HUES48 (cell line): Measurements from ENCODE around the gene CLEC1B.
"Not testable (repeated sequence)": the region's sequence is repeated elsewhere in the genome, so short reads cannot be mapped to it uniquely, and the experiment has no call there.

Source experiments
- H3K27ac ChIP-seq: one replicate; pipeline ENCODE4 v1.7.0; 2013; ENCODE audit warnings: low read depth, low read length, inconsistent platforms
- H3K27me3 ChIP-seq: 2 replicates; pipeline ENCODE4 v1.6.1; 2013; ENCODE audit warnings: mild to moderate bottlenecking, low read length; ENCODE audit not compliant: control insufficient read depth, insufficient read depth
- H3K36me3 ChIP-seq: 2 replicates; pipeline ENCODE4 v1.6.1; 2013; ENCODE audit warnings: low read length; ENCODE audit not compliant: control insufficient read depth, insufficient read depth
- H3K4me1 ChIP-seq: 2 replicates; pipeline ENCODE4 v1.6.1; 2013; ENCODE audit warnings: mild to moderate bottlenecking, low read length; ENCODE audit not compliant: control insufficient read depth, insufficient read depth
- H3K4me3 ChIP-seq: 2 replicates; pipeline ENCODE4 v1.5.1; 2013; ENCODE audit warnings: mild to moderate bottlenecking, low read depth, low read length
- H3K9ac ChIP-seq: 2 replicates; pipeline ENCODE4 v1.6.1; 2013; ENCODE audit warnings: mild to moderate bottlenecking, low read depth, low read length, moderate library complexity
- H3K9me3 ChIP-seq: 2 replicates; pipeline ENCODE4 v1.6.1; 2013; ENCODE audit warnings: low read length; ENCODE audit not compliant: control insufficient read depth, insufficient read depth

CLEC1B gene

DNA sequence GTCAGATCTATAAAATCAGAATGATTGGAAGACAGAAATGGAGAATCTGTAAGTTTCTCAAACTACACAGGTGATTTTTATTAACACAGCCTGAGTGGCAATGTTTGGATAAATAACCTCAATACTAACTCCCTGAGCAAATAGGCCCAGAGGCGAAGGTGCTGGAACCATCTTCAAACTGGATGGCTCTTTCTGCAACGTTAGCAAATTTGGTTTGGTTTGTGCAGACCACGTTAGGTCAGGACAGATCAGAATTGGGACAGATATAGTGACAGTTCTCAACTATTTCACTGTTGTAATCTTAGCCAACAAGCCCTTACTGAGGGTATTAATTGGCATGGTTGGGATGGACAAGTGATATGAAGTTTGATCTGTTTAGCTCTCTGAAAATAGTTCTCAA lies 22.4 kb upstream of the CLEC1B start:
- Histone ChIP-seq H3K27ac (no peak overlapping the region), H3K27me3 (no peaks in the 10 kb centered on the region), H3K9me3 (no peaks in the 10 kb centered on the region), H3K9ac (no peak overlapping the region), H3K4me1 (peaks cover 13% of the 10 kb centered on the region), H3K4me3 (no peak overlapping the region), H3K36me3 (no peaks in the 10 kb centered on the region)

GRCh38 chr12:10018386-10018785 lies 19.5 kb upstream of the CLEC1B start:
- no peak overlapping the region for H3K4me3 ChIP-seq
- H3K36me3 ChIP-seq = no peaks in the 10 kb centered on the region
- H3K27ac ChIP-seq = no peak overlapping the region
- H3K9me3 ChIP-seq = no peaks in the 10 kb centered on the region
- no peak overlapping the region for H3K9ac ChIP-seq
- H3K27me3 ChIP-seq = no peaks in the 10 kb centered on the region
- peaks cover 13% of the 10 kb centered on the region for H3K4me1 ChIP-seq

GRCh38 chr12:10016881-10017280 lies 18.0 kb upstream of the CLEC1B start:
- Histone ChIP-seq H3K27ac (peak overlapping the region; percentile 69), H3K4me1 (peaks cover 17% of the 10 kb centered on the region), H3K9me3 (no peaks in the 10 kb centered on the region), H3K4me3 (no peak overlapping the region), H3K27me3 (no peaks in the 10 kb centered on the region), H3K36me3 (no peaks in the 10 kb centered on the region), H3K9ac (no peak overlapping the region)

DNA sequence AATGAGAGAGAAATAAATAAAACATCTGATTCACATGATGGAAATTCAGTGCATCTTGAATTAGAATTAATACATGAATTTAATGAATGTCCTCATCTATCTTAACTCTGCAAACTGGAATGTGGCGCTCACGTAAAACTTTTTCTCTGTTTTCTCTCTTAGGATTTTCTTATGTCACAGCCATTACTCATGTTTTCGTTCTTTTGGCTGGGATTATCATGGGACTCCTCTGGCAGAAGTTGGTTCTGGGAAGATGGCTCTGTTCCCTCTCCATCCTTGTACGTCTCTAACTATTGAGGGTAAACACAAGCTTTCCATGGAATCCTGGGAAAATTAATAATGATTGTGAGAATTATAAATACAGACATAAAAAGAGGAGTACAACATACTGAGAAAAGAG lies 16.5 kb upstream of the CLEC1B start:
- Histone ChIP-seq H3K36me3 (no peaks in the 10 kb centered on the region), H3K27ac (no peak overlapping the region), H3K4me1 (peaks cover 17% of the 10 kb centered on the region), H3K27me3 (no peaks in the 10 kb centered on the region), H3K9ac (no peak overlapping the region), H3K9me3 (no peaks in the 10 kb centered on the region), H3K4me3 (no peak overlapping the region)

GRCh38 chr12:10012630-10013330 lies 13.9 kb upstream of the CLEC1B start:
- no peak overlapping the region for H3K9ac ChIP-seq
- no peaks in the 10 kb centered on the region for H3K27me3 ChIP-seq

DNA sequence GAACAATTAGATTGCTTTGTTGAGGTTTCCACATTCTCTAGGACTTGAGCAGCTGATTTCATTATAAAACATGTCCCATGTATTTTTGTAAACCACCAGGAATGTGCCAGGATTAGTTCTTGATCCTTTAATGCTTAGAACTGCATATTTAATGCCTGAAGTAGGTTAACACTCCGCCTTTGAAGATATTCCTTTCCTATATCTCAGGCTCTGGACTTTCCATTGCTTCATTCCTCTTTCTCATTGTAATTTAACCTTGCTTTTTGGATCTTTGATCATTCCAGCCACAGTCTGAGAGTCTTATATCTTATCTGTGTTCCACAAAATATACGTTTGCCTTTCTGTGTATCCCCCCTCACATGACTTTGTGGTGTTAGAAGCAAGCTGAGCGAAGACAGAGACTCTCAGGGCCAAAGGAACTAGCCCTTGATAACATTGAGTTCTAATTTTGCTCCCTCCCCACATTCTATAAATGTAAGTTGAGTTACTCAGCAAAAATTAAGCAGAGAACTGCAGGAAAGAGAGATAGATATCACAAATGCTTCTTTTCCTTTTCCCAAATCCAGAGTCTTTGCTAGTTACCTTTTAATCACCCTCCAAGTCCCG lies 2.4 kb upstream of the CLEC1B start:
- no peaks in the 10 kb centered on the region for H3K4me1 ChIP-seq
- no peaks in the 10 kb centered on the region for H3K9me3 ChIP-seq
- H3K4me3 ChIP-seq = no peak overlapping the region
- no peak overlapping the region for H3K27ac ChIP-seq
- no peaks in the 10 kb centered on the region for H3K36me3 ChIP-seq
- no peak overlapping the region for H3K9ac ChIP-seq
- no peaks in the 10 kb centered on the region for H3K27me3 ChIP-seq

More at GRCh38 chr12:10012630-10013330, 13.9 kb upstream of the CLEC1B start:
- H3K4me3 ChIP-seq = no peak overlapping the region
- no peaks in the 10 kb centered on the region for H3K9me3 ChIP-seq
- H3K4me1 ChIP-seq = peaks cover 17% of the 10 kb centered on the region
- H3K27ac ChIP-seq = no peak overlapping the region
- H3K36me3 ChIP-seq = no peaks in the 10 kb centered on the region

DNA sequence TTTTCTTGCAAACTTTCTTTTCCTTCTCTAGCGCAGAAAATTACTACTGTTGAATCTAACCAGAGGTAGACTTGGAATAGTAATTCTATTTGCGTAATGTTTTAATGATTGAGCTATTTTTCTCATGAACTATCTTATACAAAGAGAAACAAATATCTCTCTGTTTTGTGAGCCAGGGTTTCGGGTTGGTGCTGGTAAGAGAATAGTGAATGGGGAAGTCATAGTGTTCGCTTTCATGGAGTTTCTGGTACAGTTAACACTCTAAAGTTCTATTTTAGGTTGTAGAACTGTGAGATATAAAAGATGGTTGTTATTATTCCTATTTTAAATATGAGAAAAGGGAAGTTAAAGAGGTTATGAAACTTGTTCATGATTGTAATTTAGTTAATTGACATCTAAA lies 6.6 kb downstream of the CLEC1B start:
- Histone ChIP-seq H3K9me3 (no peaks in the 10 kb centered on the region), H3K27ac (no peak overlapping the region), H3K36me3 (no peaks in the 10 kb centered on the region), H3K9ac (no peak overlapping the region), H3K4me3 (no peak overlapping the region), H3K4me1 (no peaks in the 10 kb centered on the region), H3K27me3 (no peaks in the 10 kb centered on the region)

DNA sequence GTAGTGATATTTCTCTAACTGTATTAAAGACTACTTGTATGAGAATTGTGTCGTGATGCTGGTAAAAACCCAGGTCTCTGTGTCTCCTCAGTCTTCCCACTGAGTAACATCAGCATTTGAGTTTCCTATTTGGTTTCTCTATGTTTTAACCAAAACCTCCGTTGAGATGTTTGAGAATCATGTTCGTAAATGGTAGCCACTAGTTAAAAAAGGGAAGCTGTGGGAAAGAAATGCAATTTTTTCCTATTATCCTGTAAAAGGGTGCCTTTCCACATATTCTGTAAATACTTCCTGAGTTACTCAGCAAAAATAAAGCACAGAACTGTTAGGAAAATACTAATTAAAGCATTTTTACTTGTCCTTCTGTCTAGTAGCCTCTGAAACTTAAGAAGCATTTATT lies 7.0 kb downstream of the CLEC1B start:
- H3K27me3 ChIP-seq = no peaks in the 10 kb centered on the region
- H3K4me1 ChIP-seq = no peaks in the 10 kb centered on the region
- no peak overlapping the region for H3K4me3 ChIP-seq
- no peaks in the 10 kb centered on the region for H3K36me3 ChIP-seq
- H3K27ac ChIP-seq = no peak overlapping the region
- H3K9ac ChIP-seq = no peak overlapping the region
- H3K9me3 ChIP-seq = no peaks in the 10 kb centered on the region

- Histone ChIP-seq H3K9ac (no peak overlapping the region), H3K4me1 (peaks cover 5% of the 10 kb centered on the region; the same call in 1 of the 2 replicates), H3K27me3 (no peaks in the 10 kb centered on the region), H3K9me3 (peaks cover 13% of the 10 kb centered on the region), H3K27ac (no peak overlapping the region), H3K36me3 (no peaks in the 10 kb centered on the region), H3K4me3 (no peak overlapping the region)
These were observed 18.8 kb downstream of the CLEC1B start for GRCh38 chr12:9980126-9980525.

- Histone ChIP-seq H3K4me1 (no peaks in the 10 kb centered on the region), H3K36me3 (no peaks in the 10 kb centered on the region), H3K9me3 (peaks cover 16% of the 10 kb centered on the region)
These were observed 21.0 kb downstream of the CLEC1B start for GRCh38 chr12:9977916-9978315.

DNA sequence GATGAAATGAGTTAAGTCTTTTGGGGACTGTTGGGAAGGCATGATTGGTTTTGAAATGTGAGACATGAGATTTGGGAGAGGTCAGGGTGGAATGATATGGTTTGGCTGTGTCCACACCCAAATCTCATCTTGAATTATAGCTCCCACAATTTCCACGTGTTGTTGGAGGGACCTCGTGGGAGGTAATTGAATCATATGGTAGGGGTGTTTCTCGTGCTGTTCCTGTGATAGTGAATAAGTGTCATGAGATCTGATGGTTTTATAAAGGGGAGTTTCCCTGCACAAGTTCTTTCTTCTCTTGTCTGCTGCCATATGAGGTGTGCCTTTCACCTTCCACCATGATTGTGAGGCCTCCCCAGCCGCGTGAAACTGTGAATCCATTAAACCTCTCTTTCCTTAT lies 22.3 kb downstream of the CLEC1B start:
- H3K4me3 ChIP-seq = not testable (repeated sequence)
- H3K9me3 ChIP-seq = peaks cover 16% of the 10 kb centered on the region

More at GRCh38 chr12:9977916-9978315, 21.0 kb downstream of the CLEC1B start:
- no peak overlapping the region for H3K9ac ChIP-seq
- H3K27me3 ChIP-seq = no peaks in the 10 kb centered on the region
- no peak overlapping the region for H3K4me3 ChIP-seq
- no peak overlapping the region for H3K27ac ChIP-seq

More for the DNA sequence above, 22.3 kb downstream of the CLEC1B start:
- not testable (repeated sequence) for H3K4me1 ChIP-seq, H3K27ac ChIP-seq, H3K27me3 ChIP-seq, H3K9ac ChIP-seq, H3K36me3 ChIP-seq
